Measurements from ENCODE around the gene MIER2. TPM values are rescaled to one million over a fixed set of nuclear protein-coding genes. Genes with fewer than 3 reads are reported as not detected.

Gene MIER2
- total and polyA plus RNA-seq, 10 of the 15 experiments (the other 5 are each of a cell fraction or from before 2014, with no cell fraction given): 0.48 to 23.6 (median 12.1) TPM

GRCh38 chr19:379796-380195 is 35.2 kb upstream of the MIER2 start:
- in situ Hi-C loops (cut with MboI) (no loop called here), intact Hi-C loops (cut with micrococcal nuclease; ENCODE audit: unreplicated experiment) (no loop called here)
- no peak overlapping the region for H3K4me2 ChIP-seq (ENCODE audit: control insufficient read depth, insufficient read depth)
- H3K79me2 ChIP-seq (ENCODE audit: control insufficient read depth, insufficient read depth, low read length): no peaks in the 10 kb centered on the region
- no peak overlapping the region for H3K4me3 ChIP-seq
- FAIRE-seq (no peak), DNase-seq (ENCODE audit: low read depth, low spot score) (no peak), ATAC-seq (no peak)
- H2AFZ ChIP-seq (ENCODE audit: control insufficient read depth, low read depth, low read length): no peak overlapping the region
- ChIA-PET RAD21 (ENCODE audit: unreplicated experiment) (no interaction called here), SMC1A (ENCODE audit: uncharacterized antibody, unreplicated experiment) (no interaction called here), CTCF (interaction anchor here (1.1 kb wide), 1 partner anchor 127 kb away, joined by 3 read pairs; no protein-coding TSS in a partner anchor), POLR2A (no interaction called here)
- no peaks in the 10 kb centered on the region for H3K36me3 ChIP-seq (ENCODE audit: control insufficient read depth in 2 of 2, insufficient read depth in 2 of 2, low read length in 1 of 2)
- H3K27me3 ChIP-seq (replicated peaks in 1 of 2; ENCODE audit: control insufficient read depth in 2 of 2, insufficient read depth in 2 of 2, low read length in 1 of 2): no peaks in the 10 kb centered on the region
- TF ChIP-seq BMI1 (IDR thresholded peaks at IDR 0.05; ENCODE audit: borderline replicate concordance) (no peak), PAX5 (IDR thresholded peaks at IDR 0.05; ENCODE audit: borderline replicate concordance, low read depth, low read length) (peak; percentile 26; the same call in 1 of the 2 replicates), CREB1 (IDR thresholded peaks at IDR 0.05; ENCODE audit: low read depth) (no peak), ZNF384 (IDR thresholded peaks at IDR 0.05; ENCODE audit: borderline replicate concordance, low read depth, low read length) (no peak), SRF (IDR thresholded peaks at IDR 0.05; ENCODE audit: low read depth in 2 of 2, low read length in 2 of 2) (no peak), KDM1A (IDR thresholded peaks at IDR 0.05; ENCODE audit: borderline replicate concordance) (no peak)
- TF ChIP-seq, protein P1, sequence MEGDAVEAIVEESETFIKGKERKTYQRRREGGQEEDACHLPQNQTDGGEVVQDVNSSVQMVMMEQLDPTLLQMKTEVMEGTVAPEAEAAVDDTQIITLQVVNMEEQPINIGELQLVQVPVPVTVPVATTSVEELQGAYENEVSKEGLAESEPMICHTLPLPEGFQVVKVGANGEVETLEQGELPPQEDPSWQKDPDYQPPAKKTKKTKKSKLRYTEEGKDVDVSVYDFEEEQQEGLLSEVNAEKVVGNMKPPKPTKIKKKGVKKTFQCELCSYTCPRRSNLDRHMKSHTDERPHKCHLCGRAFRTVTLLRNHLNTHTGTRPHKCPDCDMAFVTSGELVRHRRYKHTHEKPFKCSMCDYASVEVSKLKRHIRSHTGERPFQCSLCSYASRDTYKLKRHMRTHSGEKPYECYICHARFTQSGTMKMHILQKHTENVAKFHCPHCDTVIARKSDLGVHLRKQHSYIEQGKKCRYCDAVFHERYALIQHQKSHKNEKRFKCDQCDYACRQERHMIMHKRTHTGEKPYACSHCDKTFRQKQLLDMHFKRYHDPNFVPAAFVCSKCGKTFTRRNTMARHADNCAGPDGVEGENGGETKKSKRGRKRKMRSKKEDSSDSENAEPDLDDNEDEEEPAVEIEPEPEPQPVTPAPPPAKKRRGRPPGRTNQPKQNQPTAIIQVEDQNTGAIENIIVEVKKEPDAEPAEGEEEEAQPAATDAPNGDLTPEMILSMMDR (IDR thresholded peaks at IDR 0.05 in 2 of 3, conservative IDR thresholded peaks at IDR 0.05 in 1 of 3; ENCODE audit: control insufficient read depth in 2 of 3, extremely low read depth in 1 of 3, insufficient read depth in 1 of 3, low read depth in 3 of 3, low read length in 3 of 3): no peak
- peaks cover 20% of the 10 kb centered on the region for H3K4me1 ChIP-seq (ENCODE audit: control insufficient read depth, insufficient read depth, low read length)
- no peak overlapping the region for H3K27ac ChIP-seq (ENCODE audit: control insufficient read depth, insufficient read depth)
- H3K9me3 ChIP-seq (replicated peaks; ENCODE audit: control insufficient read depth, insufficient read depth, low read length): no peaks in the 10 kb centered on the region; the same call in 2 of the 3 replicates
- no peak overlapping the region for H3K9ac ChIP-seq (ENCODE audit: control insufficient read depth, insufficient read depth, low read length)
- BruUV-seq (replicated peaks): no TSS peak
- 75% methylated on average over 14 of the region's 16 CpGs for WGBS (ENCODE audit: insufficient coverage, insufficient replicate concordance, low lambda C conversion rate, missing lambda C conversion rate)
- no peaks in the 10 kb centered on the region for H4K20me1 ChIP-seq (ENCODE audit: control insufficient read depth, insufficient read depth)

Measured in GM12878 (cell line).